K562 (cell line): ENCODE measurements around the gene ATP8B2. TPM values are rescaled to one million over a fixed set of nuclear protein-coding genes. Genes with fewer than 3 reads are reported as not detected.

Experiments used
- BDP1 ChIP-seq: IDR thresholded peaks from 3 replicates; pipeline ENCODE4 v1.6.1; 2011; ENCODE audit not compliant: insufficient read length, insufficient read depth
- DEAF1 ChIP-seq: fragments of 450-650 bp; formaldehyde crosslinking; IDR thresholded peaks from 2 replicates; pipeline ENCODE4 v1.4.0; 2020; ENCODE audit warnings: mild to moderate bottlenecking, moderate library complexity
- ZC3H4 ChIP-seq: sonication (generic); formaldehyde crosslinking; IDR thresholded peaks from 2 replicates; pipeline ENCODE4 v1.9.0; 2021; ENCODE audit warnings: missing genetic modification reagents, borderline replicate concordance
- ZNF407 ChIP-seq: fragments of 450-650 bp; IDR thresholded peaks from 2 replicates; pipeline ENCODE4 v1.6.1; 2016; ENCODE audit warnings: low read depth
- polyA plus RNA-seq, 8 experiments: library from polyadenylated mRNA; depleted of rRNA in 4 of 8; stranded (reverse) in 5 of 8; unstranded in 3 of 8; fragments of >200 nt; fragmentation: Nextera tagmentation in 2 of 8; fragmentation: Illumina TruSeq in 1 of 8; extraction: Ambion mirVana in 2 of 8; extraction: Trizol in 1 of 8; gene quantifications; 2 replicates each; pipeline versions ENCODE4 v1.2.1 to v1.2.3, GENCODE V29; 2011 to 2014; ENCODE audit warnings: inconsistent platforms in 1 of 8, missing spikeins in 1 of 8
- total RNA-seq, 7 experiments: library from RNA; depleted of rRNA in 6 of 7; stranded (reverse); fragments of >200 nt in 6 of 7; fragmentation: Illumina TruSeq in 2 of 7; extraction: Trizol in 2 of 7; gene quantifications; 2 replicates each; pipeline versions ENCODE4 v1.2.1 to v1.2.3, GENCODE V29; 2011 to 2021; ENCODE audit warnings: low replicate concordance in 1 of 7

Gene ATP8B2
- total and polyA plus RNA-seq, 9 of the 15 experiments (the other 6 are each of a cell fraction or from before 2014, with no cell fraction given): 0.27 to 33.2 (median 18.4) TPM

- TF ChIP-seq ZC3H4 (CRISPR knock-in tag): no peak
- peak; percentile 46; the same call in 1 of the 2 replicates for TF ChIP-seq DEAF1 (CRISPR knock-in tag)
- TF ChIP-seq ZNF407: no peak
- TF ChIP-seq BDP1: no peak
- TF ChIP-seq, all 486 proteins: peak for 13
These were observed 19.9 kb downstream of the ATP8B2 start (continued) for GRCh38 chr1:154344977-154345837.
